GM18526 (cell line): ENCODE measurements around the gene MRPL43.

Experiments used
- POLR2A ChIP-seq: IDR thresholded peaks from 3 replicates; pipeline ENCODE4 v1.6.1; 2011; ENCODE audit not compliant: insufficient read length; ENCODE audit errors: extremely low read depth

Gene MRPL43

GRCh38 chr10:101000127-101000914, 13.0 kb upstream of the MRPL43 start:
- TF ChIP-seq POLR2A, result no peak

- no peak for TF ChIP-seq POLR2A
Observed at GRCh38 chr10:100999742-101000126, 12.4 kb upstream of the MRPL43 start, which contains the start of gene LZTS2. LZTS2 (plus strand) TSS chr10:100999808; CDS start chr10:101002539, 2,731 bp downstream.

DNA sequence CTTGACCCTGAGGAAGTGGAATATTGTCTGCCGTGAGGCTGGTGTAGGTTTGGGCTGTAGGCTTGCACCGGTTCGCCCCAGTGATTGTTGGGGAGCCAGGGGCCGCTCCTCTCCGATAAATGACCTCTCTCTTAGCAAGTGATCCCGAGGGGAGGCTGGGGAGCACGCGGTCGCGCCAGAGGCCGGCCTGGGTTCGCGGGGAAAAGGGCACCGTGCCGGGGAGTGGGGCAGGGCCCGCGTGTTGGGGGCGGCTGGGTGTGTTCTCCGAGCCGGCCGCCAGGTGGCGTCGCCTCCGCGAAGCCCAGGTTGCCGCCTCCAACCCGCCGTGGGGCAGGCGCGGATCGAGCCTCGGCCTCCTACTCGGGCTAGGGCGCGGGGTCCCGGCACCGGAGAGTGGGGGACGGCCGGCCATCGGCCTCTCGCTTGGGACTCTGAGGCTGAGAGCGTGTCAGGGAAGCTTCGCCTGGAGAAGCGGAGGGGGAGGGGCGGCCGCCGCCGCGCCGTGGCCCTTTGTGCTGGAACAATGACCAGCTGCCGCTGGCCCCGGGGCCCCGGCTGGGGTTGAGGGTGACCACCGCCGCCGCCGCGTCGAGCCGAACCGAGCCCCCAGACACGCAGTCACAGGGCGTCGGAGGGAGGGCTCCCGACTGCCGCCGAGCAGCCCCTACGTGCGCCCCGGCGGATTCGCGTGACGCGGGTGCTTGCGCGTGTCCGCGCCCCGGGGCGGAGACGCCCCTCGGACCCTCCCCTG, 11.9 kb upstream of the MRPL43 start:
- TF ChIP-seq POLR2A, result peak; percentile 22

GRCh38 chr10:100998183-100998990, 11.1 kb upstream of the MRPL43 start:
- TF ChIP-seq POLR2A, result no peak

GRCh38 chr10:100997360-100998182, 10.3 kb upstream of the MRPL43 start:
- TF ChIP-seq POLR2A, result peak; percentile 39

- TF ChIP-seq POLR2A, result no peak
Observed at GRCh38 chr10:100996678-100997359, 9.5 kb upstream of the MRPL43 start.

GRCh38 chr10:100995181-100995580, 7.9 kb upstream of the MRPL43 start:
- TF ChIP-seq POLR2A, result no peak

DNA sequence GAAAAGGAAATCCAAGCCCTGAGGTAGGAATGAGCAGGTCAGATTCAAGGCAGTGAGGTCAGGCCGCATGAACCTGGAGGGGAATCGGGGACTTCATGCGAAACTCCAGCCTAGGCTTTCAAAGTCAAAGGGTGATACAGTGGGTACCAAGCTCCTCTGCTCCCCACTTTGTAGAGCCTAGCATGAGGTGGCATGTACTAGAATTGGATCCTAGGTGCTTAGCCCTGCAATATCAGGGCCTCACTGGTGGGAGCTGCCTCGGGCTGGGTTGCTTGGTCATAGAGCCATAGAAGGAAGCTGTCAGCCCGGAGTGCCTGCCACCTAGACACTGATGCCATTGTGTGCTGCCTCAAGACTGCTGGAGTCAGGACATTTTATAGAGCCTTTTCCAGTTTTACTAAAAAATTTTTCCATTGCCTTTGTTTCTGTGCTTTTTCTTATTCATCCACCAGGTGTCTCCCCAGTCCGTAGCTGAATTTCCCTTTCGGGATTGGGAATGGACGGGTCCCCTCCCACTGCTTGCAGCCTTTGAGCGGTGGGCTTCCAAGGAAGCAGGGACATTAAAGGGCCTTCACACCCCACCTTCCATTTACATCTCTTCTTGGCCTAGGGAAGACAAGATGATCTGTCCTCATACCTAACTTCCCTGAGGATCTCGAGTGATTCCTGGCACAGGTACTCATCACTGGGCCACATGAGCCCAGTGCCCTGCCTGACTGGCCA, 6.8 kb upstream of the MRPL43 start:
- no peak for TF ChIP-seq POLR2A

- no peak for TF ChIP-seq POLR2A
Observed at GRCh38 chr10:100989088-100989487, 1.8 kb upstream of the MRPL43 start.

- TF ChIP-seq POLR2A, result no peak
Observed at GRCh38 chr10:100988166-100988565, 869 bp upstream of the MRPL43 start.

- TF ChIP-seq POLR2A, result no peak
Observed at GRCh38 chr10:100987685-100988049, 370 bp upstream of the MRPL43 start.

DNA sequence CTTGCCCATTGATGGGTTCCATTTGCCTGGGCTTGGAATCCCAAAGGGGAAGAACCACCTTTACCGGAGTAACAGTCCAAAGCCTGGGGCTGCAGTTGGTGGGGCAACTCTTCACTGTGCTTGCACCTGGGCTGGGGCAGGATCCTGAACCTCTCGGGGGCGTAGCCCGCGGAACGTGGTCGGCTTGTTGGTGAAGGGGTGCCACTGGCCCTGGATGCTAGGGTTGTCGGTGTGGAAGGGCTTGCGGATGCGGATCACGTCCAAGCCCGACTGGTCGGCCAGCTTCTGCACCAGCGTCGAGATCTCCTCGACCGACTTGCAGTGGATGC, 710 bp downstream of the MRPL43 start:
- no peak for TF ChIP-seq POLR2A

GRCh38 chr10:100985336-100985735, 2.0 kb downstream of the MRPL43 start:
- no peak for TF ChIP-seq POLR2A
